ENCODE results near the gene ELMO1.

DNA sequence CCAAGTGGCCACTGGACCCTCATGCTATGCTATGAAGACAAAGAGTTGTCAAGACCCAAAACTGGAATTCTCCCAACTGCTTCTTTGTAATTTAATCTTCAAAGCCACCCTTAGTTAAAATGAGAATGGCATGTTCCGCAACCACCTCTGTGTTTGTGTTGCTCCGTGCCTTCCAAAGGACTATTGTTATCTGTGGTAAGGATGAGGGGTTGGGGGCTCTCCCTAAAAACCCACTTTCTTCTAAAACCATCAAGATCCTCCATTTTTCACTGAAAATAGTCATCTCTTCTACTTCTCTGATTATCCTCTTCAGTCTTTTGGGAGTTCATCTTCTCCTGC lies 502.3 kb downstream of the ELMO1 start:
- TF ChIP-seq, protein P1, sequence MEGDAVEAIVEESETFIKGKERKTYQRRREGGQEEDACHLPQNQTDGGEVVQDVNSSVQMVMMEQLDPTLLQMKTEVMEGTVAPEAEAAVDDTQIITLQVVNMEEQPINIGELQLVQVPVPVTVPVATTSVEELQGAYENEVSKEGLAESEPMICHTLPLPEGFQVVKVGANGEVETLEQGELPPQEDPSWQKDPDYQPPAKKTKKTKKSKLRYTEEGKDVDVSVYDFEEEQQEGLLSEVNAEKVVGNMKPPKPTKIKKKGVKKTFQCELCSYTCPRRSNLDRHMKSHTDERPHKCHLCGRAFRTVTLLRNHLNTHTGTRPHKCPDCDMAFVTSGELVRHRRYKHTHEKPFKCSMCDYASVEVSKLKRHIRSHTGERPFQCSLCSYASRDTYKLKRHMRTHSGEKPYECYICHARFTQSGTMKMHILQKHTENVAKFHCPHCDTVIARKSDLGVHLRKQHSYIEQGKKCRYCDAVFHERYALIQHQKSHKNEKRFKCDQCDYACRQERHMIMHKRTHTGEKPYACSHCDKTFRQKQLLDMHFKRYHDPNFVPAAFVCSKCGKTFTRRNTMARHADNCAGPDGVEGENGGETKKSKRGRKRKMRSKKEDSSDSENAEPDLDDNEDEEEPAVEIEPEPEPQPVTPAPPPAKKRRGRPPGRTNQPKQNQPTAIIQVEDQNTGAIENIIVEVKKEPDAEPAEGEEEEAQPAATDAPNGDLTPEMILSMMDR (optimal IDR thresholded peaks at IDR 0.05 in 1 of 3, IDR thresholded peaks at IDR 0.05 in 1 of 3, conservative IDR thresholded peaks at IDR 0.05 in 1 of 3; ENCODE audit: extremely low read depth in 1 of 3, insufficient read depth in 2 of 3, low read length in 3 of 3): no peak
- TF ChIP-seq EZH2 (IDR thresholded peaks at IDR 0.05; ENCODE audit: low read length): no peak

Data from keratinocyte (primary cell).